Measurements from ENCODE around the gene DNAH6.

The DNAH6 gene

GRCh38 chr2:84799772-84800171, 283.5 kb downstream of the DNAH6 start:
- no peak for TF ChIP-seq CTCF (IDR thresholded peaks at IDR 0.05; ENCODE audit: low read depth, low read length)
- H3K9me3 ChIP-seq (ENCODE audit: severe bottlenecking), result no peaks in the 10 kb centered on the region
- H3K27ac ChIP-seq, result no peak overlapping the region
- no peaks in the 10 kb centered on the region for H3K36me3 ChIP-seq
- no peak for DNase-seq
- H3K27me3 ChIP-seq (ENCODE audit: insufficient read depth, low read depth, severe bottlenecking), result no peaks in the 10 kb centered on the region
- H3K4me3 ChIP-seq (ENCODE audit: low read depth, low read length), result no peak overlapping the region

GRCh38 chr2:84800194-84800805, 284.0 kb downstream of the DNAH6 start:
- DNase-seq, result no peak
- no peaks in the 10 kb centered on the region for H3K36me3 ChIP-seq
- H3K4me3 ChIP-seq (ENCODE audit: low read depth, low read length), result no peak overlapping the region
- H3K9me3 ChIP-seq (ENCODE audit: severe bottlenecking), result no peaks in the 10 kb centered on the region
- H3K27me3 ChIP-seq (ENCODE audit: insufficient read depth, low read depth, severe bottlenecking), result no peaks in the 10 kb centered on the region
- no peak for TF ChIP-seq CTCF (IDR thresholded peaks at IDR 0.05; ENCODE audit: low read depth, low read length)
- H3K27ac ChIP-seq, result no peak overlapping the region

GRCh38 chr2:84801811-84802210, 285.5 kb downstream of the DNAH6 start:
- no peak for DNase-seq
- Histone ChIP-seq H3K9me3 (ENCODE audit: severe bottlenecking) (no peaks in the 10 kb centered on the region), H3K27ac (no peak overlapping the region), H3K27me3 (ENCODE audit: insufficient read depth, low read depth, severe bottlenecking) (no peaks in the 10 kb centered on the region), H3K4me3 (ENCODE audit: low read depth, low read length) (no peak overlapping the region), H3K36me3 (no peaks in the 10 kb centered on the region)
- no peak for TF ChIP-seq CTCF (IDR thresholded peaks at IDR 0.05; ENCODE audit: low read depth, low read length)

GRCh38 chr2:84805250-84805958, 289.1 kb downstream of the DNAH6 start:
- TF ChIP-seq CTCF (IDR thresholded peaks at IDR 0.05; ENCODE audit: low read depth, low read length), result no peak

GRCh38 chr2:84807063-84807485, 290.8 kb downstream of the DNAH6 start:
- H3K27ac ChIP-seq, result no peak overlapping the region
- H3K27me3 ChIP-seq (ENCODE audit: insufficient read depth, low read depth, severe bottlenecking), result no peaks in the 10 kb centered on the region
- no peaks in the 10 kb centered on the region for H3K9me3 ChIP-seq (ENCODE audit: severe bottlenecking)
- no peak overlapping the region for H3K4me3 ChIP-seq (ENCODE audit: low read depth, low read length)
- no peak for TF ChIP-seq CTCF (IDR thresholded peaks at IDR 0.05; ENCODE audit: low read depth, low read length)
- H3K36me3 ChIP-seq, result no peaks in the 10 kb centered on the region
- no peak for DNase-seq

More at GRCh38 chr2:84805250-84805958, 289.1 kb downstream of the DNAH6 start:
- H3K27ac ChIP-seq, result no peak overlapping the region
- H3K27me3 ChIP-seq (ENCODE audit: insufficient read depth, low read depth, severe bottlenecking), result no peaks in the 10 kb centered on the region
- DNase-seq, result no peak
- H3K4me3 ChIP-seq (ENCODE audit: low read depth, low read length), result no peak overlapping the region
- H3K36me3 ChIP-seq, result no peaks in the 10 kb centered on the region
- no peaks in the 10 kb centered on the region for H3K9me3 ChIP-seq (ENCODE audit: severe bottlenecking)

Data from WERI-Rb-1 (cell line).